SU-DHL-6 (cell line): ENCODE results near the gene TDRD7.

Experiments used
- H2AFZ ChIP-seq: fragments of 200-600 bp; sonication (generic); 2 replicates; pipeline ENCODE4 v1.6.1; 2014; ENCODE audit warnings: low read depth, mild to moderate bottlenecking, moderate library complexity, mixed read lengths, antibody characterized with exemption, low read length; ENCODE audit not compliant: severe bottlenecking
- H3F3A ChIP-seq: fragments of 200-600 bp; shearing (Covaris generic); 2 replicates; pipeline ENCODE4 v1.6.0; 2016; ENCODE audit warnings: antibody characterized with exemption, mild to moderate bottlenecking; ENCODE audit not compliant: insufficient read depth
- H3K27ac ChIP-seq: fragments of 200-600 bp; sonication (generic); 2 replicates; pipeline ENCODE4 v1.5.1; 2016; ENCODE audit warnings: low read depth, mild to moderate bottlenecking, low read length, moderate library complexity, mixed read lengths
- H3K27me3 ChIP-seq: fragments of 200-600 bp; sonication (generic), shearing (Covaris generic); 2 replicates; pipeline ENCODE4 v1.6.0; 2014; ENCODE audit warnings: mild to moderate bottlenecking, low read length
- H3K36me3 ChIP-seq: fragments of 200-600 bp; sonication (generic); 2 replicates; pipeline ENCODE4 v1.6.1; 2014; ENCODE audit warnings: mild to moderate bottlenecking, low read length, mixed read lengths
- H3K4me2 ChIP-seq: fragments of 300-600, 200-600 bp; shearing (Covaris generic), sonication (generic); 2 replicates; pipeline ENCODE4 v1.6.0; 2014; ENCODE audit warnings: low read length, low read depth, mild to moderate bottlenecking; ENCODE audit not compliant: poor library complexity, severe bottlenecking
- H3K4me3 ChIP-seq: fragments of 200-600 bp; sonication (generic); 2 replicates; pipeline ENCODE4 v1.5.1; 2014; ENCODE audit warnings: antibody characterized with exemption, low read length, mild to moderate bottlenecking, mixed read lengths; ENCODE audit not compliant: insufficient read depth, poor library complexity, severe bottlenecking
- H3K79me2 ChIP-seq: fragments of 200-600 bp; sonication (generic); 2 replicates; pipeline ENCODE4 v1.6.1; 2014; ENCODE audit warnings: mild to moderate bottlenecking, low read length, moderate library complexity; ENCODE audit not compliant: insufficient read depth
- H3K9ac ChIP-seq: fragments of 200-600 bp; sonication (generic); 2 replicates; pipeline ENCODE4 v1.7.0; 2014; ENCODE audit warnings: mild to moderate bottlenecking, low read length
- H3K9me2 ChIP-seq: fragments of 200-600 bp; sonication (generic); replicated peaks from 2 replicates; pipeline ENCODE4 v1.6.1; 2014; ENCODE audit warnings: low read length; ENCODE audit not compliant: insufficient read depth
- H3K9me3 ChIP-seq: fragments of 200-600 bp; sonication (generic); 2 replicates; pipeline ENCODE4 v1.6.1; 2014; ENCODE audit warnings: low read length, mixed read lengths; ENCODE audit not compliant: insufficient read depth
- H4K20me1 ChIP-seq: fragments of 200-600 bp; sonication (generic); 2 replicates; pipeline ENCODE4 v1.6.1; 2014; ENCODE audit warnings: low read depth, mild to moderate bottlenecking, antibody characterized with exemption, low read length, moderate library complexity, mixed read lengths
- EZH2phosphoT487 ChIP-seq: fragments of 200-600 bp; sonication (generic), shearing (Covaris generic); conservative IDR thresholded peaks from 2 replicates; pipeline ENCODE4 v1.6.1; 2018; ENCODE audit warnings: mild to moderate bottlenecking, antibody characterized with exemption, low read length, moderate library complexity, mixed read lengths
- TF ChIP-seq, protein P1 (sequence below): fragments of 200-600 bp; sonication (generic); IDR thresholded peaks from one replicate; pipeline ENCODE4 v1.5.1; 2017; ENCODE audit warnings: antibody characterized with exemption, mild to moderate bottlenecking, low read length, moderate library complexity; ENCODE audit not compliant: insufficient read depth, poor library complexity, severe bottlenecking

Gene TDRD7

DNA sequence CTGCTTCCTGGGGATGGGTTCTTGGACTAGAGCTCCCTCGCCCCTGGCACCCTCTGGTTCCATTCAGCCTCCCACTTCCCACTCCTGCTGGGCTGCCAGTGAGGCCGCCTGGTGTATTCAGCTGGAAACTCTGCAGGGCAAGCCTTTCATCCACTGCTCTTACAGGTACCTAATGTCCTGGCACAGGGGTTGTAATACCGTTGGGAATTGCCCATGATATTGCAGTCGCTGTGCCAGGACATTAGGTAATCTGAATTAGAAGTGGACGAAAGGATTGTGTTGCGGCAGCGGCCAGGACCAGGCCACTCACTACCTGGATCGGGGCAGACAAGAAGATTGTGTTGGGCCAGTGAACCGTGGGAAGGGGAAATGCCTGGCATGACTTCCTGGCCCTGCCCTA is 102.6 kb downstream of the TDRD7 start:
- Histone ChIP-seq H3K4me2 (no peak overlapping the region), H3K4me3 (no peak overlapping the region), H3K36me3 (no peaks in the 10 kb centered on the region), H3K27ac (no peak overlapping the region), H2AFZ (no peak overlapping the region), H4K20me1 (no peaks in the 10 kb centered on the region), H3F3A (no peaks in the 10 kb centered on the region), H3K9me3 (no peaks in the 10 kb centered on the region), H3K79me2 (no peaks in the 10 kb centered on the region), H3K27me3 (no peaks in the 10 kb centered on the region), H3K9me2 (no peaks in the 10 kb centered on the region), H3K9ac (no peak overlapping the region)
- no peak for TF ChIP-seq EZH2phosphoT487
- TF ChIP-seq, protein P1, sequence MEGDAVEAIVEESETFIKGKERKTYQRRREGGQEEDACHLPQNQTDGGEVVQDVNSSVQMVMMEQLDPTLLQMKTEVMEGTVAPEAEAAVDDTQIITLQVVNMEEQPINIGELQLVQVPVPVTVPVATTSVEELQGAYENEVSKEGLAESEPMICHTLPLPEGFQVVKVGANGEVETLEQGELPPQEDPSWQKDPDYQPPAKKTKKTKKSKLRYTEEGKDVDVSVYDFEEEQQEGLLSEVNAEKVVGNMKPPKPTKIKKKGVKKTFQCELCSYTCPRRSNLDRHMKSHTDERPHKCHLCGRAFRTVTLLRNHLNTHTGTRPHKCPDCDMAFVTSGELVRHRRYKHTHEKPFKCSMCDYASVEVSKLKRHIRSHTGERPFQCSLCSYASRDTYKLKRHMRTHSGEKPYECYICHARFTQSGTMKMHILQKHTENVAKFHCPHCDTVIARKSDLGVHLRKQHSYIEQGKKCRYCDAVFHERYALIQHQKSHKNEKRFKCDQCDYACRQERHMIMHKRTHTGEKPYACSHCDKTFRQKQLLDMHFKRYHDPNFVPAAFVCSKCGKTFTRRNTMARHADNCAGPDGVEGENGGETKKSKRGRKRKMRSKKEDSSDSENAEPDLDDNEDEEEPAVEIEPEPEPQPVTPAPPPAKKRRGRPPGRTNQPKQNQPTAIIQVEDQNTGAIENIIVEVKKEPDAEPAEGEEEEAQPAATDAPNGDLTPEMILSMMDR: no peak

DNA sequence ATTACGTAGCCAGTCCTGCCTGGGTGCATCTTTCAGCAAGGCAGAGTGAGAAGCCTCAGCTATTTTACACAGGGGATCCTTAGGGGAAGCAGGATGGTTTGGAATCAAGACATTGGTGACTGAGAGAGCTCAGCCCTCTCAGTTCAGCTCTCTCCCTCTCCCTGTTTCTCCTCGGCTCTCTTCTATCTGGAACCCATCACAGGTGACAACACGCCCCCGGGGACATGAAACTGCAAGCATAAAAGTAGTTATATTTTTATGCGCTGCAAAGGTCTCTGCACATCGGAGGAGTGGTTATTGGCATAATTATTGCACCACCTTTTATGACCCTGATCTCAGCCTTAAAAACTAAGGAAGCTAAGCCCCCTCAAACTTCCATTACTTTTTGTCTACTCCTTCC is 103.8 kb downstream of the TDRD7 start:
- no peak overlapping the region for H2AFZ ChIP-seq
- H3K79me2 ChIP-seq: no peaks in the 10 kb centered on the region
- TF ChIP-seq EZH2phosphoT487: no peak
- TF ChIP-seq, protein P1: no peak
- H3K4me3 ChIP-seq: no peak overlapping the region
- no peak overlapping the region for H3K27ac ChIP-seq
- no peaks in the 10 kb centered on the region for H3K9me3 ChIP-seq
- H3K27me3 ChIP-seq: no peaks in the 10 kb centered on the region
- H3K36me3 ChIP-seq: no peaks in the 10 kb centered on the region
- no peaks in the 10 kb centered on the region for H4K20me1 ChIP-seq
- no peak overlapping the region for H3K4me2 ChIP-seq
- H3K9me2 ChIP-seq: no peaks in the 10 kb centered on the region
- H3F3A ChIP-seq: no peaks in the 10 kb centered on the region
- H3K9ac ChIP-seq: no peak overlapping the region

GRCh38 chr9:97516111-97516510 is 104.2 kb downstream of the TDRD7 start:
- H3K27me3 ChIP-seq: no peaks in the 10 kb centered on the region
- no peak overlapping the region for H3K4me3 ChIP-seq
- H3K9me2 ChIP-seq: no peaks in the 10 kb centered on the region
- H3F3A ChIP-seq: no peaks in the 10 kb centered on the region
- no peaks in the 10 kb centered on the region for H3K36me3 ChIP-seq
- H3K4me2 ChIP-seq: no peak overlapping the region
- no peaks in the 10 kb centered on the region for H4K20me1 ChIP-seq
- no peaks in the 10 kb centered on the region for H3K9me3 ChIP-seq
- H3K79me2 ChIP-seq: no peaks in the 10 kb centered on the region
- no peak overlapping the region for H2AFZ ChIP-seq
- no peak for TF ChIP-seq EZH2phosphoT487
- TF ChIP-seq, protein P1: no peak
- H3K9ac ChIP-seq: no peak overlapping the region
- no peak overlapping the region for H3K27ac ChIP-seq
